Activated gamma-delta T cell treated with anti-CD3 and anti-CD28 coated beads, Interleukin-2, amount 50 U/mL, for 16 hours (primary cell): ENCODE measurements around the gene SAMD8.
"Not testable (repeated sequence)": the region's sequence is repeated elsewhere in the genome, so short reads cannot be mapped to it uniquely, and the experiment has no call there.

Source experiments
- DNase-seq: peaks from one replicate; pipeline ENCODE4 v3.0.0-alpha.2; 2020; ENCODE audit warnings: low read depth

Gene SAMD8

GRCh38 chr10:75195035-75195763 is 83.7 kb downstream of the SAMD8 start:
- DNase-seq, result no peak

GRCh38 chr10:75197066-75197465 is 85.6 kb downstream of the SAMD8 start:
- no peak for DNase-seq

DNA sequence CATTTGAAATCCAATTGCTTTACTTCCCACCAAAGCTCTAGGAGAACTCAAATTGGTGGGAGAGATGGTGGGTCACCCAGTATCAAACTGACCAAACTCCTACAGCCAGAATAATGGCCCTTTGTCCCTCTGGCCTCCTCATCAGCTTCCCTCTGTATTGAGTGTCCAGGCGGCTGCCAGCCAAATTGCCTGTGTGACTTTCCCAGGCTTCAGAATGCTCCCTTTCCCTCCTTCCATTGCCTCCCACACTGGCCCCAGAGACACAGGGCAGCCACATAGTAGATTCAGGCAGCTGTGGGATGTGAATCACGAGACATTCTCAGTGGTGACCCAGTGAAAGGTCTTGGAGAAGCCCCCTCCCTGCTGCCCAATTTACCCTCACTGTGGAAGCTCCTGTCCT is 86.5 kb downstream of the SAMD8 start:
- no peak for DNase-seq

DNA sequence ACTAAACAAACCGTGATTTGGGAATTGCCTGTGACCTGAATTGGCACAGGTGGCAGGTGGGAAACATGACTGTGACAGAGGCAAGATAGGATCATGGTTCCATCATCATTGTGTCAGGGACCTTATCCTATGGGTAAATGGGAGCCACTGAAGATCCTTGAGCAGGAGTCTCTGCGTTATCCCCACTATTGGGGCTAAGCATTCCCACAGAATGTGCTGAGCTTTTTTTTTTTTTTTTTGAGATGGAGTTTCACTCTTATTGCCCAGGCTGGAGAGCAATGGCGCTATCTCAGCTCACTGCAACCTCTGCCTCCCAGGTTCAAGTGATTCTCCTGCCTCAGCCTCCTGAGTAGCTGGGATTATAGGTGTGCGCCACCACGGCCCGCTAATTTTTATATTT is 88.5 kb downstream of the SAMD8 start:
- not testable (repeated sequence) for DNase-seq

DNA sequence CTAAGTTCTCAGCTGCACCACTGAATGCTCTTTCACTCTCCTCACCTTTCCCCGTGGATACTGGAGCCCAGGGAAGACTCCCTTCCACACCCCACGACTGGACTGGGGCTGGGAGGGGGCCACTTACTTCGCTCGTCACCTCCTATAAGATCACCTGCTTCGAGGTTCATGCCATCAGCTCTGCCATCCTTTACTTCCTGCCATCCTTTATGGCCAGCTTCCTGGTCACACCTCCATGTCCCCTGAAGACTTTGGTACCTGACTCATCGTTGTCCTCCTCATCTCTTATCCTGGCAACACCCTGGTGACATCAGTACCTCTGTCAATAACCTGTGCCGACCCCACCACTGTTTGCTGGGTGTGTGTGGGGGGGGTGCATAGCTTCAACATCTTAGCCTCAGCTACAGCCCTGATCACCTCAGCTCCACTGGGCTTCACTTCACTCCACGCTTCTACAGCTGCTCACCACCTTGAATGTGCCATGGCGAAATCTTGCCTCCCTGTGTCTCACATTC is 90.4 kb downstream of the SAMD8 start:
- no peak for DNase-seq

- DNase-seq, result no peak
Observed at GRCh38 chr10:75202321-75203045, 91.0 kb downstream of the SAMD8 start.

DNA sequence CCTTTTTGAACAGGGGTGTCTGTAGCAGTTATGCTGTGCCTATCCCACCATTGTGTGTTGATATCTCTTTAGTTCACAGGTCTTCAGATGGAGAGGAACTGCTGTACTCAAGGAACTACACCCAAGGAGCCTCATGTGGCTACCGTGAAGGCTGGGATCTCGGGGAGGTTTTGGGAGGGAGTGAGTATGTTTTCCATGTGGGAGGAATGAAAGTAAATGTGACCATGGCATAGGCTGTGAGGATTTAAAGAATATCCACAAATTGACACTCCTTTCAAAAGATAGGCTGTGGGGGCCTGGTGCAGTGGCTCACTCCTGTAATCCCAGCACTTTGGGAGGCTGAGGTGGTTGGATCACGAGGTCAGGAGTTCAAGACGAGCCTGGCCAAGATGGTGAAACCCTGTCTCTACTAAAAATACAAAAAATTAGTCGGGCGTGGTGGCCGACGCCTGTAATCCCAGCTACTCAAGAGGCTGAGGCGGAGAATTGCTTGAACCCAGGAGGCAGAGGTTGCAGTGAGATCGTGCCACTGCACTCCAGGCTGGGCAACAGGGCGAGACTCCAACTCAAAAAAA is 91.7 kb downstream of the SAMD8 start:
- not testable (repeated sequence) for DNase-seq

DNA sequence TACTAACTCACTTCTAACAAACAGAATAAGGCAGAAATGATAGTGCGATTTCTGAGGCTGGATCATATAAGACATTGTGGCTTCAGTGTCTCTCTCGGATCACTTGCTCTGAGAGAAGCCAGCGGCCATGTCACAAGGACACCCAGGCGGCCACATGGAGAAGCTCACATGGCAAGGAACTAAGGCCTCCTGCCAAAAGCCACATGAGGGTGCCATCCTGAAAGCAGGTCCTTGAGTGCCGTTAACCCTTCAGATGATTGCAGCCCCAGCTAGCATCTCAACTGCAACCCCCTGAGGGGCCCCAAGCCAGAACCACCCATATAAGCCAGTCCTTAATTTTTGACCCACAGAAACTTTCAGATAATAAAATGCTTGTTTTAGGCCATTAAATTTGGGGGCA is 92.3 kb downstream of the SAMD8 start:
- DNase-seq, result no peak

GRCh38 chr10:75205908-75206307 is 94.5 kb downstream of the SAMD8 start:
- DNase-seq, result no peak

DNA sequence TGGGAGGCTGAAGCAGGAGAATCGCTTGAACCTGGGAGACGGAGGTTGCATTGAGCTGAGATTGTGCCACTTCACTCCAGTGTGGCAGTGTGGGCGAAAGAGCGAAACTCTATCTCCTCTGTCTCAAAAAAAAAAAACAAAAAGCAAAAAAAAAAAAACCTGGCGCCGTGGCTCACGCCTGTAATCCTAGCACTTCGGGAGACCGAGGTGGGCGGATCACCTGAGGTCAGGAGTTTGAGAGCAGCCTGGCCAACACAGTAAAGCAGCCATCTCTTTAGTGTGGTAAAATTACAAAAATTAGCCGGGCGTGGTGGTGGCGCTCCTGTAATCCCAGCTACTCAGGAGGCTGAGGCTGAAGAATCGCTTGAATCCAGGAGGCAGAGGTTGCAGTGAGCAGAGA is 95.2 kb downstream of the SAMD8 start:
- DNase-seq, result not testable (repeated sequence)

DNA sequence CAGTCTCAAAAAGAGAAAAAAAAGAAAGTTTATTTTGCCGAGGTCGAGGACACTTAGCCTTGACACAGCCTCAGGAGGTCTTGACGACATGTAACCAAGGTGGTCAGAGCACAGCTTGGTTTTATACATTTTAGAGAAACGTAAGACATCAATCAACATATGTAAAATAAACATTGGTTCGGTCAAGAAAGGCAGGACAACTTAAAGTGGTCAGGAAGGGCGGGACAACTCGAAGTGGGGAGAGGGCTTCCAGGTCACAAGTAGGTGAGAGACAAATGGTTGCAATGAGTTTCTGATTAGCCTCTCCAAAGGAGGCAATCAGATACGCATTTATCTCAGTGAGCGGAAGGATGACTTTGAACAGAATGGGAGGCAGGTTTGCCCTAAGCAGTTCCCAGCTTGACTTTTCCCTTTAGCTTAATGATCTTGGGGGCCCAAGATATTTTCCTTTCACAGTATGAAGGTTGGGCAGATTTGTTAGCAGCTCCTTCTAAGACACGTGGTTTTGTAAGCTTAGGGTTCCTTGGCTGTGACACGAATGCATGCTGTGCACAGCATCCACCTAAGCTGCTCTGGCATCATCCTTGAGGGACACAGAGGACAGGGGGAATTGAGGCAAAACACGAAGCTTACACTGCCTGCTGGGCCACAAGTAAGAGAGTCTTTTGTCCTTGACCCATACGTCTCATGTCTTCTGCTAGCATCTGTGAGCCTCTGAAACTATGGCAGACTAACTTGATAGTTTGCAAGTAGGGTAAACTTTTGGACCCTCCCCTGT is 95.8 kb downstream of the SAMD8 start:
- no peak for DNase-seq

GRCh38 chr10:75207857-75208144 is 96.3 kb downstream of the SAMD8 start:
- DNase-seq, result no peak

- no peak for DNase-seq
Observed at GRCh38 chr10:75208181-75208580, 96.7 kb downstream of the SAMD8 start.

- no peak for DNase-seq
Observed at GRCh38 chr10:75209086-75209920, 97.8 kb downstream of the SAMD8 start.

GRCh38 chr10:75209921-75210281 is 98.4 kb downstream of the SAMD8 start:
- DNase-seq, result peak; percentile 57

DNA sequence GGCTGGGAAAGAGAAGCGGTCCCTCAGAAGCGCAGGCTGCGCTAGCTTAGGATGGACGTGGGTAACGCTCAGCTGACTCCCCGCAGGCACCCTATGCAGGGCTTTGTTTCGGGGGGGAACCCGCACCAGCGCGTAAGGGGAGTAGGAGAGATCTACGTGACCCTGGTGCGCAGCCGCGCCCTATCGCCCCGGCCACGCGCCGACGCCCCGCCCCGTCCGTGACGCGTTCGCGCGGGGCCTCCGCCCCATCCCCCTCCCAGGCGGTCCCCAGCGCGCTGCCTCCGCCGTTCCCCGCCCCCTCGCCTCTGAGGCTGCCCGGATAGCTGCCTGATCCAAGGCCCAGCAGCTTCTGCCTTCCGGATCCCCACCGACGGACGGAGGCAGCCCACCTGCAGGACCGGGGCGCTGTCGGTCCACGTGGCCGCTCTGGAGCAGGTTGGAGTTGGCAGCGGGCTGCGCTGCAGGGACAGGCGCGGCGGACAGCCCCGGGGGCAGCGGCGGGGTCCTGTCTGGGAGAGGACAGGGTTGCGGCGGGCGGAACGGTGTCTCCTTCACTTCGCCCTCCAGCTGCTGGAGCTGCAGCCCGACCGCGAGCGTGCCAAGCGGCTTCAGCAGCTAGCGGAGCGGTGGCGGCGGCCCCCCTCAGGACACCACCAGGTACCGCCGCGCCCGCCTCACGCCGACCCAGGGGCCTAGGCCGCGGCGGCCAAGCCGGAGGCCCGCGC is 99.0 kb downstream of the SAMD8 start, which contains the start of gene VDAC2:
Gene VDAC2, plus strand, starts transcription at position 515 of the 725 bp plus-strand sequence. CDS start 363 bp downstream, outside the sequence.
- peak; percentile 93 for DNase-seq

DNA sequence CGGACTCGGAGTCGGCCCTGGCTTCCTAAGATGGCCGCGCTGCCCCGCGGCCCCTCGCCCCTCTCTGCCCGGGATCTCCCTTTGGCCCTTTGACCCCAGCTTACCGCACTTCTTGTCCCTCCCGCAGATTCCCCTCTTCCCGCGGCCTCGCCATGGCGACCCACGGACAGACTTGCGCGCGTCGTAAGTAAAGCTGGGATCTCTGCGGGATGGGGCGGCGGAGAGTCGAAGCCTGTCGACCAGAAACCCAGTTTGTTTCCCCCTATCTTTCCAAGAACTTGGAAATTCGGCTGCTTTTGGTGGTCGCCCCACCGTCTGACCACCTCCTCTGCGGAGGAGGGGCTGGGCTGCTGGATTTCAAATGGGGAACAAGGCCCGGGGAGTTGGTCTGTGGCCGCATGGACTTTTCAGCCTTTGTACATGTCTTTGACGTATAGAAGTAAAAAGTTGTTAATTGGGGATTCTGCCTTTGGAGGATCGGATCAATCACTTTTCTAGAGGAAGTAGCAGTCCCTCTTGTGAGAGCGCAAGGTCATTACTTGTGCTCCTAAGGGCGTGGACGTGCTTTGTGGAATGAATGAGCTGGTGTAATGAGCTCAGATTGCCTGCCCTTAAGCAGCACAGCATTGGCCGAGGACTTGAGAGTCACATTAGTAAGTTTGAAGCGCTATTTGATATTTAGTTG is 99.7 kb downstream of the SAMD8 start:
- no peak for DNase-seq

DNA sequence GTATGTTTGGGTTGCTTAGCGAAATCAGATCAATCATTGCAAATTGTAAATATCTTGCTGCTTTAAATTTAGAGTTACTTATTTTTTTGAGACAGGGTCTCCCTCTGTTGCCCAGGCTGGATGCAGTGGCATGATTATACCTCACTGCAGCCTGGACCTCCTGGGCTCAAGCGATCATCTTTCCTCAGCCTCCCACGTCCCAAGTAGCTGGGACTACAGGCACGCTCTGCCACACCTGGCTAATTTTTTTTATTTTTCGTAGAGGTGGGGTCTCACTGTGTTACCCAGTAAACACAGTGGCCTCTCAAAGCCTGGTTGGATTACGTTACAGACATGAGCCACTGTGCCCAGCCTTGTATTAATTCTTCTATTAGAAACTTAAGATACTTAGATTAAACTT is 100.9 kb downstream of the SAMD8 start:
- no peak for DNase-seq

GRCh38 chr10:75220274-75220673 is 108.8 kb downstream of the SAMD8 start:
- DNase-seq, result no peak

DNA sequence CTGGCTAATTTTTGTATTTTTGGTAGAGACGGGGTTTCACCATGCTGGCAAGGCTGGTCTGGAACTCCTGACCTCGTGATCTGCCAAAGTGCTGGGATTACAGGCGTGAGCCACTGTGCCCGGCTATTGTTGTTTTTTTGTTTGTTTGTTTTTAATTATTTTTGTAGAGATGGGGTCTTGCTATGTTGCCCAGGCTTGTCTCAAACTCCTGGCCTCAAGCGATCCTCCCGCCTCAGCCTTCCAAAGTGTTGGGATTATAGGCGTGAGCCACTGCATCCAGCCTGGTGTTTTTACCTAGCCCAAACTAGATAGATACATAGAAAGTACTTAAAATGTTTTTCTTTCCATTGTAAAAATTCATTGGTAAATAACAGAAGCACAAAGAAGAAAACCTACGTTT is 110.0 kb downstream of the SAMD8 start:
- DNase-seq, result not testable (repeated sequence)
